Amygdala (tissue), 56 donors: ENCODE data around the gene MPO.

Experiments
- DNase-seq, 56 donors: peaks; one replicate each; lab custom pipeline; 2025; lab: John Stamatoyannopoulos, UW

The MPO gene

GRCh38 chr17:58267347-58268324, 13.1 kb downstream of the MPO start:
- no peak for DNase-seq

- no peak for DNase-seq
Measured at GRCh38 chr17:58265902-58266875, 14.5 kb downstream of the MPO start.

- DNase-seq, result no peak
Measured at GRCh38 chr17:58265271-58265670, 15.5 kb downstream of the MPO start.

GRCh38 chr17:58264407-58265103, 16.2 kb downstream of the MPO start:
- no peak for DNase-seq

- peak in 2 of 56 donors; percentile 6 to 26 for DNase-seq
Measured at GRCh38 chr17:58263773-58264172, 17.0 kb downstream of the MPO start.

- no peak for DNase-seq
Measured at GRCh38 chr17:58262149-58262548, 18.6 kb downstream of the MPO start.

GRCh38 chr17:58254803-58255202, 25.9 kb downstream of the MPO start:
- no peak for DNase-seq

- no peak for DNase-seq
Measured at GRCh38 chr17:58253082-58253481, 27.7 kb downstream of the MPO start.

- no peak for DNase-seq
Measured at GRCh38 chr17:58252141-58252540, 28.6 kb downstream of the MPO start.

GRCh38 chr17:58250344-58251011, 30.3 kb downstream of the MPO start:
- no peak for DNase-seq

- peak in 48 of 56 donors; percentile 23 to 75 (median 54) for DNase-seq
Measured at GRCh38 chr17:58249270-58250133, 31.2 kb downstream of the MPO start.

GRCh38 chr17:58248955-58249269, 31.8 kb downstream of the MPO start:
- peak in 1 of 56 donors; percentile 13 for DNase-seq

- DNase-seq, result no peak
Measured at GRCh38 chr17:58247511-58248363, 33.0 kb downstream of the MPO start.

- no peak for DNase-seq
Measured at GRCh38 chr17:58246781-58247180, 34.0 kb downstream of the MPO start.

GRCh38 chr17:58246104-58246740, 34.5 kb downstream of the MPO start:
- no peak for DNase-seq

GRCh38 chr17:58245428-58246103, 35.2 kb downstream of the MPO start:
- no peak for DNase-seq

GRCh38 chr17:58244963-58245362, 35.8 kb downstream of the MPO start:
- DNase-seq, result no peak
